ENCODE measurements around the gene PROM2.
"Not testable (repeated sequence)": the region's sequence is repeated elsewhere in the genome, so short reads cannot be mapped to it uniquely, and the experiment has no call there.

Gene PROM2

DNA sequence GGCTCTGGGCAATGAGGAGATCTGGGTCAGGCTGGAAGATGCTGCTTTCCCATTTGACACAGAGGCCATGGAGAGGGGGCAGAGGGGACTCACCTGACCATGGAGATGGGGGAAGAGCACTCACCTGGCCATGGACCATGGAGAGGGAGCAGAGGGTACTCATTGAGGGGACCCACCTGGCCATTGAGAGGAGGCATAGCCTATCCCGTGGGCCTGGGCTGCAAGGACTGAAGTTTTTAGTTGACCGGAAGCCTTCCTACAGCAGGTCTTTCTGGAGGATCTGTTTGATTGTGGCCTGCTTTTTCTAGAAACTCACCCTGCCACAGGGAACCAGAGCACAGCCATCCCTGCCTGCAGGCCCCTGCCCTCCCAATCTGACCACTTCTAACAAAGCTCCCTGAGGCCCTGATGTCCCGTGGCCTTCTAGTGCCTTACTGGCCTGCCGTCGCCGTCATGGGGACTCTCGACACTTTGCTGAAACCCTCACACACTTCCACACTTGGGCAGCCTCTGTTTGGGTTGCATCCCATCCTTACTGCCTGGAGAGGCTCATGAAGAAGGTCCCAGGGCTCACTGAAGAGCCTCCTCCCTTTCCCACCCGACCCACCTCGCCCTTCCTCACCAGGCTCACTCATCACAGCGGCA, 5.1 kb upstream of the PROM2 start:
- no peak for DNase-seq

DNA sequence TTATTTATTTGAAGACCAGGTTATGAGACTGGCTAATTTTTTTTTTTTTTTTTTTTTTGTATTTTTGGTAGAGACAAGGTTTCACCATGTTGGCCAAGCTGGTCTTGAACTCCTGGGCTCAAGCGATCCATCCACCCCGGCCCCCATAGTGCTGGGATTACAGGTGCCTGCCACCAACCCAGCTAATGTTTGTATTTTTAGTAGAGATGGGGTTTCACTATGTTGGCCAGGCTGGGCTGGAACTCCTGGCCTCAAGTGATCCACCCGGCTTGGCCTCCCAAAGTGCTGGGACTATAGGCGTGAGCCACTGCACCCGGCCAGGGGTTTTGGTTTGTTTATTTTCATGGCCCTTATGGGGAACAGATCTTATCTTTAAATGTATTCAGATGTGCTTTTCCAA, 4.5 kb upstream of the PROM2 start:
- DNase-seq = not testable (repeated sequence)

GRCh38 chr2:95270541-95271081, 3.6 kb upstream of the PROM2 start:
- DNase-seq = no peak

DNA sequence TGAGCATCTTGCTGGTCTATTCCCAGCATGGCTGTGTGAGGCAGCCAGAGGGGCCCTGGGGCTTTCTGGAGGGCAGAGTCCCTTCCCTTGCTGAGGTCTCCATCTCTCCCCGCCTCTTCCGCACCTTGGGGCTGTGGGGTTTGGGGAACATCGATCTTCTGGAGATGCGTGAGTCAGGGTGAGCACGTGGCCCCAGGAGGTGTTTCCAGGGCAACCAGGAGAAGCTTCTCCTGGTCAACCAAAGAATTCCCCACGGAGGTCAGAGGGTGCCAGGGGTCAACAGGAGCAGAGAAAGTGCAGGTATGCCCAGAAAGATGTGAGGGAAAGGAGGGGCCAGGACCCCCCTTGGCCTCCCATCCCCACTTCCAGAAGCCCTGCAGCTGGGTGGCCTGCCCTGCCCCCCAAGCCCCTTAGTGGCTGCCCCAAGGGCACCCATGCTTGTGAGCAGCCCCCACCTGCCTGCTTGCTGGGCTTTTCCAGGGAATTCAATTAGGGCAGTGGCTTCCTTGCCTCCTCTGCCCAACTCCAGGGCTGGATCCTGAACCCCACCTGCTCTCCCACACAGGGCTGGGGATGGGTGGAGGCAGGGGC, 2.8 kb upstream of the PROM2 start:
- DNase-seq = no peak

- no peak for DNase-seq
Measured at GRCh38 chr2:95272299-95272751, 1.9 kb upstream of the PROM2 start.

DNA sequence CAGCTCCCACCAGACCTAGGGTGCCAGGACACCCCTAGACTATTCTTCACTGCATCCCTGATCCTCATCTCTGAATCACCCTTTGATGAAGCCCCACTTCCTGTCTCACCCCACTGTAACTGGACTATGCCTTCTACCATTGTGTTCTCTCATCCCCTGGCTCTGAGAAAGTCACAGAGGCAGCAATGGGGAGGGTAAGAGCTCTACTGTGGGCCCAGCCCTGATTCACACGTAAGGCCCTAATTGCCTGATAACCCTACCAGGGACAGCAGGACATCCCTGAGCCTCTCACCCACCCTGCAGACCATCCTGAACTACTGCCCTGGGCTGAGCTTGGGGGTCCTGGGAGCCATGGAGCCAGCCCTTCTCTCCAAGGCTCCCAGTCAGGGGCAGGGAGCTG, 1.5 kb upstream of the PROM2 start:
- DNase-seq = no peak

DNA sequence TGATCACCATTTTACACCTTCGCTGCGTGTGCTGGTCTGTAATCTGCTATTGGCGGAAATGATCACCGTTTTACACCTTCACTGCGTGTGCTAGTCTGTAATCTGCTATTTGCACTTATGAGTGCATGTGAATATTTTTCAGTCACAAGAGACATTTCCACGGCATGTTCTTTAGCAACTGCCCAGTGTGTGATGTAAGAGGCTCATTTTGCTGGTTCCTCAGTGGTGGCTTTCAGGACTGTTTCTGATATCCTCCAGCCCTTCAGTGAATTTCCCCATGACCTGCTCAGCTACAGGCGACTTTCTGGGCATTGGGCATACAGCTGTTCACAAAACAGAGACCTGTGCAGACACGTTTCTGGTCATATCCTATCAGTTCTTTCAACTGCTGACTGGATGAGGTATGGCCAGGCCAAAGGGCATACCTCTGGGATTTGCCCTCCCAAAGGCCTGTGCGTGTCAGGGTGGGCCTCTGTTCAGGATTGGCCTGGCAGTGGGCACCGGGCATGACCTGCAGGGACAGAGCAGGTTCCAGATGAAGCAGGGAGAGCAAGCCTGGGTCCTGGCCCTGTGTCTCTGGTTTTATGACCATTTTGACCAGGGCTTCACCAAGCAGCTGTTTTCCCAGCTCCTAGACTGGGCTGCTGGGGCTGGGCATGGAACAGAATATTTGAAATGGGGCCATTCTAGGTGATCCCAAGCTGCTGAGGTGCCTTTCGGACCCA, 521 bp upstream of the PROM2 start:
- no peak for DNase-seq

DNA sequence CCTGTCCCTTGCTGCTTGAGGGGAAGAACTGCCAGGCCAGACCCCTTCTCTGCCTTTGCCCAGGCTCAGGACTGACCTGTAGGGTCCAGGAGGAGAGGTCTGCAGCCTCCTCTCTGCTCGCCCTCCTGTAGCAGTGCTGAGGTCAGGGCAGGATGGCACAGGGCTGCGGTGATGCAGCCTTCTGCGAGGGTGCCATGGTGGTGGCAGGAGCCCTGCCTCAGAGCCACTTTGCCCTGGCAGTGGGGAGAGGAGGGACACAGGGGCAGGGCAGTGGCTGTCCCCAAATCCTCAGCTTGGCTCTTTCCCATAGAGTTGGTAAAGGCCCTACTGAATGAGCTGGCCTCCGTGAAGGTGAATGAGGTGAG, 884 bp downstream of the PROM2 start:
- no peak for DNase-seq

- DNase-seq = no peak
Measured at GRCh38 chr2:95275601-95276243, 1.5 kb downstream of the PROM2 start.

- DNase-seq = no peak
Measured at GRCh38 chr2:95276244-95276887, 2.1 kb downstream of the PROM2 start.

GRCh38 chr2:95276888-95277245, 2.6 kb downstream of the PROM2 start:
- no peak for DNase-seq

- no peak for DNase-seq
Measured at GRCh38 chr2:95277246-95277906, 3.1 kb downstream of the PROM2 start.

DNA sequence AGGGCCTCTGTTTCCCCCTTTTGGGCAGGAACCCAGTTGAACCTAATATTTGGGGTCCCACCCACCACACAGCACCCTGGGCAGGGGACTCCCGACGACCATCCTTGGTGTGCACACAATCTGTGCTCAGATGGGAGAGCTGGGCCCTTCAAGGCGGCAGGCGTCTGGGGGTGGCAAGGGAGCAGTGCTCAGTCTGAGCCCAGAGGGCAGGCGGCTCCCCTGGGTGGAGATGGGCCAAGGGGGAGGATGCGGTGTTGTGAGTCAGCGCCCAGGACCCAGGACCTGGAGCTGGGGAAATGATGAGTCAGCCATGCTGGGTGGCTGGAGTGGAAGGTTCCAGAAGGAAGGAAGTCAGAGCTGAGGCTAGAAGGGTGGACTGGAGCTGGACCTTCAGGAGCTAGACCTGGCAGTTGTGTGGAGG, 3.8 kb downstream of the PROM2 start:
- no peak for DNase-seq

DNA sequence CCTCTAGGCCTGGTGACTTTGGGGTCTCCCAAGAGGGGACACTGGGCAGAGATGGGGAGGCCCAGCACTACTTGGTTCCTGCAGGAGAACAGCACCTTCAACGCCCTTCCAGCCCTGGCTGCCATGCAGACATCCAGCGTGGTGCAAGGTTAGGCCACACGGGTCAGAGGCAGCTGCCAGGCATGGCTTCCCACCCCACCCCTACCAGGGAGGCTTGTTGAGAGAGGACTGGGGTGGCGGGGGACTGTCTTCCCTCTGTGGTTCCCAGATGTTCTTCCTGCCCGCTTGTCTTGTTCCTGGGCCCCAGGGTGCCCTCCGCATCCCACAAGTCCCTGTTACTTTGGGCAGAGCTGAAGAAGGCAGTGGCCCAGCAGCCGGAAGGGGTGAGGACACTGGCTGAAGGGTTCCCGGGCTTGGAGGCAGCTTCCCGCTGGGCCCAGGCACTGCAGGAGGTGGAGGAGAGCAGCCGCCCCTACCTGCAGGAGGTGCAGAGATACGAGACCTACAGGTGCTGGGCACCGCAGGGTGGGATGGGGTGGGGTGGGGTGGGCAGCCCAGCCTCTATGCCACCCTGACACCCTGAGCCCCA, 4.5 kb downstream of the PROM2 start:
- DNase-seq = no peak

DNA sequence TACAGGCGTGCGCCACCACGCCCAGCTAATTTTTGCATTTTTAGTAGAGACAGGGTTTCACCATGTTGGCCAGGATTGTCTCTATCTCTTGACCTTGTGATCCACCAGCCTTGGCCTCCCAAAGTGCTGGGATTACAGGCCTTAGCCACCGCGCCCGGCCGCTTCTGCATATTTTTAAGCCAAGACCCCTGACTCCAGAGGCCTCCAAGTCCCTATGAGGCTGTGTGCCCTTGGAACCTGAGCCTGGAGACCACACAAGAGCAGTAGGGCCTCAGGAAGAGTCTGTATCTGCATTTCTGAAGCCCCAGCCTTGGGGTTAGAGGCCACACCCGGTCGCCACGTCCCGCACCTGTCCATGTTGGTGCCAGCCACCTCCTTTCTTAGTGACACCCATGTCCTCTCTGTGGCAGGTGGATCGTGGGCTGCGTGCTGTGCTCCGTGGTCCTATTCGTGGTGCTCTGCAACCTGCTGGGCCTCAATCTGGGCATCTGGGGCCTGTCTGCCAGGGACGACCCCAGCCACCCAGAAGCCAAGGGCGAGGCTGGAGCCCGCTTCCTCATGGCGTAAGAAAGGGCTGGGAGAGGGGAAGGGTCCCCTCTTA, 5.3 kb downstream of the PROM2 start:
- DNase-seq = no peak

DNA sequence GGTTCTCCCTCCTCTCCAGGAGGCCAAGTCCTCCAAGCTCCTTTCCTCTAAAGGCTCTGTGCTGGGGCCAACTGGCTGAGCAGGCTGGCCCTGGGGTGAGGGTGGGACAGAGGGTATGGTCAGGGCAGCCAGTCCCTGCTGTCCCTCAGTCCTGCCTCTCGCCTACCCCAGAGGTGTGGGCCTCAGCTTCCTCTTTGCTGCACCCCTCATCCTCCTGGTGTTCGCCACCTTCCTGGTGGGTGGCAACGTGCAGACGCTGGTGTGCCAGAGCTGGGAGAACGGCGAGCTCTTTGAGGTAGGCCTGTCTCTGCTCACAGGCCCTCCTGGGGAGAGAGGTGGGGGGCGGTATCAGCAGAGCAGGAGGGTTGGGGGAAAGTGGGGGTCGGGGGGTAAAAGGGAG, 6.8 kb downstream of the PROM2 start:
- DNase-seq = no peak

DNA sequence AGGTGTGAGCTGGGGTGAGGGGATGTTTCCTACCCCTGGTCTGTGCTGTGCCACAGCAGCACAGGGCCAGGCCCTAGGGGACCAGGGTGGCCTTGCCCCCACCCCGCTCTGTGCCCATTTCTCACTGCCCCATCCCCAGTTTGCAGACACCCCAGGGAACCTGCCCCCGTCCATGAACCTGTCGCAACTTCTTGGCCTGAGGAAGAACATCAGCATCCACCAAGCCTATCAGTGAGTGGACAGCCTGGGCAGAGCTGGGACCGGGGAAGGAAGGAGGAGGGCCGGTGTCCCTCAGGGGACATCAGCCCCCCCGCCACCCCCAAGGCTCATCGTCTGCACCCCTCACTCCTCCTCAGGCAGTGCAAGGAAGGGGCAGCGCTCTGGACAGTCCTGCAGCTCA, 7.5 kb downstream of the PROM2 start:
- no peak for DNase-seq

- DNase-seq = no peak
Measured at GRCh38 chr2:95282458-95282857, 8.2 kb downstream of the PROM2 start.

GRCh38 chr2:95283562-95283961, 9.3 kb downstream of the PROM2 start:
- DNase-seq = no peak

- DNase-seq = no peak
Measured at GRCh38 chr2:95284886-95285541, 10.8 kb downstream of the PROM2 start.

- DNase-seq = no peak
Measured at GRCh38 chr2:95285542-95285932, 11.3 kb downstream of the PROM2 start.
